Measurements from ENCODE around the gene DNM3. TPM values are rescaled to one million over a fixed set of nuclear protein-coding genes. Genes with fewer than 3 reads are reported as not detected.
A peak's percentile ranks its signal among the peaks of the same experiment; 100 is the strongest.

Gene DNM3
- total RNA-seq, 1 experiment from 2014 or later: 1.3 TPM

GRCh38 chr1:171972846-171973245 is 131.5 kb downstream of the DNM3 start:
- DNase-seq (ENCODE audit: low spot score): no peak

GRCh38 chr1:171973421-171973820 is 132.1 kb downstream of the DNM3 start:
- no peak for DNase-seq (ENCODE audit: low spot score)

GRCh38 chr1:171981303-171981702 is 140.0 kb downstream of the DNM3 start:
- no peak for DNase-seq (ENCODE audit: low spot score)

- DNase-seq (ENCODE audit: low spot score): peak; percentile 11
Measured at GRCh38 chr1:171983584-171983983, 142.3 kb downstream of the DNM3 start.

- no peak for DNase-seq (ENCODE audit: low spot score)
Measured at GRCh38 chr1:171984262-171984661, 143.0 kb downstream of the DNM3 start.

- peak; percentile 44 for DNase-seq (ENCODE audit: low spot score)
Measured at GRCh38 chr1:171984850-171985485, 143.7 kb downstream of the DNM3 start.

- peak; percentile 31 for DNase-seq (ENCODE audit: low spot score)
Measured at GRCh38 chr1:171985639-171986038, 144.3 kb downstream of the DNM3 start.

- peak; percentile 19 for DNase-seq (ENCODE audit: low spot score)
Measured at GRCh38 chr1:171988243-171988885, 147.1 kb downstream of the DNM3 start.

- DNase-seq (ENCODE audit: low spot score): no peak
Measured at GRCh38 chr1:171990371-171990770, 149.1 kb downstream of the DNM3 start.

GRCh38 chr1:171994293-171994692 is 153.0 kb downstream of the DNM3 start:
- no peak for DNase-seq (ENCODE audit: low spot score)

- no peak for DNase-seq (ENCODE audit: low spot score)
Measured at GRCh38 chr1:171995573-171995972, 154.3 kb downstream of the DNM3 start.

GRCh38 chr1:171997936-171998335 is 156.6 kb downstream of the DNM3 start:
- no peak for DNase-seq (ENCODE audit: low spot score)

GRCh38 chr1:171998711-171999110 is 157.4 kb downstream of the DNM3 start:
- DNase-seq (ENCODE audit: low spot score): no peak

- DNase-seq (ENCODE audit: low spot score): no peak
Measured at GRCh38 chr1:171999756-172000155, 158.5 kb downstream of the DNM3 start.

GRCh38 chr1:172001288-172001687 is 160.0 kb downstream of the DNM3 start:
- DNase-seq (ENCODE audit: low spot score): no peak

- DNase-seq (ENCODE audit: low spot score): peak; percentile 42
Measured at GRCh38 chr1:172002725-172003345, 161.5 kb downstream of the DNM3 start.

GRCh38 chr1:172003766-172004530 is 162.7 kb downstream of the DNM3 start:
- no peak for DNase-seq (ENCODE audit: low spot score)

GRCh38 chr1:172004671-172005070 is 163.4 kb downstream of the DNM3 start:
- no peak for DNase-seq (ENCODE audit: low spot score)

- no peak for DNase-seq (ENCODE audit: low spot score)
Measured at GRCh38 chr1:172005856-172006255, 164.6 kb downstream of the DNM3 start.

- DNase-seq (ENCODE audit: low spot score): no peak
Measured at GRCh38 chr1:172006660-172007059, 165.4 kb downstream of the DNM3 start.

- no peak for DNase-seq (ENCODE audit: low spot score)
Measured at GRCh38 chr1:172018727-172019311, 177.5 kb downstream of the DNM3 start.

GRCh38 chr1:172019976-172020375 is 178.7 kb downstream of the DNM3 start:
- no peak for DNase-seq (ENCODE audit: low spot score)
